Measurements from ENCODE around the gene SLC9C2. TPM values are rescaled to one million over a fixed set of nuclear protein-coding genes. Genes with fewer than 3 reads are reported as not detected.
"Not testable (repeated sequence)": the region's sequence is repeated elsewhere in the genome, so short reads cannot be mapped to it uniquely, and the experiment has no call there.

SLC9C2 gene
- total RNA-seq, 2 donors from 2014 or later: not detected

DNA sequence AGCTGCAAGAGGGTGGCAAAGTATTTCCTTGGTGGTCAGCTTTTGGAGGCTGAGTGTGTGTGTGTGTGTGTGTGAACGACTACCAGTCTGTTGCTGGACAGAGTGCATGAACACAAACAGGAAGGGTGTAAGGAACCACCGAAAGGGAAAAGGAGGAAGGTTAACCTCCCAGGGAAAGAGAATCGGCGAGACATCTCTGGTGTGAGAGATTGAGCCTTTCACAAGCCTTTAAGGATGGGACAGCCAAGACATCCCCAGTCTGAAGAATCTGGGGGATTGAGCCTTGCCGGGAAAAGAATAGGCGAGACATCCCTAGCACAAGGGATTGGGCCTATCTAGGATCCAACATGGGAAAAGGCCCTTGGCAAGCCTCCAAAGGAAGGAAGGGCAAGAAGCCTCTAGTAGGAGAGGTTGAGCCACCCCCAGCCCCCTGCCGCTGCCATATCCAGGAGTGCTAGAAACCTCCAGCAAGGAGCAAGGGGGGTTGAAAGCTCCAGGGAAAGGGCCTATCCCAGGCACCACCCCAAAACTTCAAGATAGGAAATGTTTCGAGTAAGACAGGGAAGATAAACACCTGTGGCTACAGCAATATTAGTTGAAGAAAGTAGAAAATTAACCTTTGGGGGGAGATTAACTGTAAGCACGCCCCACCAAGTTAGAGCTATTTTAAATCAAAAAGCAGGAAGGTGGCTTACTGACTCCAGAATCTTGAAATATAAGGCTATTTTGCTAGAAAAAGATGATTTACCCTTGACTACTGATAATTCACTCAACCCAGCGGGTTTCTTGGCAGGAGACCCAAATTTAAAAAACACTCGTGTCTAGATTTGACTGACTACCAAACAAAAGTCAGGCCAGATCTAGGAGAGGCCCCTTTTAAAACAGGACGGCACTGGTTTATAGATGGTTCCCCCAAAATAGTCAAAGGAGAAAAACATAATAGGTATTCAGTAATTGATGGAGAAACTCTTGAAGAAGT lies 35.5 kb upstream of the SLC9C2 start:
- peak overlapping the region in 2 of 4 donors; percentile 31 to 43 for H3K27ac ChIP-seq
- TF ChIP-seq POLR2A (IDR thresholded peaks at IDR 0.05): no peak
- TF ChIP-seq CTCF (IDR thresholded peaks at IDR 0.05): no peak
- H3K9me3 ChIP-seq: no peaks in the 10 kb centered on the region
- H3K4me3 ChIP-seq: no peak overlapping the region
- intact Hi-C loops (cut with DNase I): no loop called here
- ATAC-seq: no peak
- H3K27me3 ChIP-seq: no peaks in the 10 kb centered on the region
- peak in 2 of 4 donors; percentile 17 to 25 for DNase-seq
- H3K36me3 ChIP-seq (replicated peaks in 1 of 2; ENCODE audit: insufficient read depth in 1 of 2, low read depth in 2 of 2): no peaks in the 10 kb centered on the region
- 55 to 57% methylated on average over 12 of the region's 12 CpGs for WGBS, 2 donors
- peaks cover 19% of the 10 kb centered on the region for H3K4me1 ChIP-seq

GRCh38 chr1:173637236-173638042 lies 34.6 kb upstream of the SLC9C2 start:
- H3K9me3 ChIP-seq; H3K4me3 ChIP-seq; H3K36me3 ChIP-seq (replicated peaks in 1 of 2; ENCODE audit: insufficient read depth in 1 of 2, low read depth in 2 of 2); H3K27ac ChIP-seq; ATAC-seq; intact Hi-C loops (cut with DNase I); DNase-seq; H3K27me3 ChIP-seq: not testable (repeated sequence)
- 88 to 97% methylated on average over 5 to 6 of the region's 6 CpGs for whole genome bisulfite sequencing, 2 donors
- peaks cover 19% of the 10 kb centered on the region for H3K4me1 ChIP-seq

DNA sequence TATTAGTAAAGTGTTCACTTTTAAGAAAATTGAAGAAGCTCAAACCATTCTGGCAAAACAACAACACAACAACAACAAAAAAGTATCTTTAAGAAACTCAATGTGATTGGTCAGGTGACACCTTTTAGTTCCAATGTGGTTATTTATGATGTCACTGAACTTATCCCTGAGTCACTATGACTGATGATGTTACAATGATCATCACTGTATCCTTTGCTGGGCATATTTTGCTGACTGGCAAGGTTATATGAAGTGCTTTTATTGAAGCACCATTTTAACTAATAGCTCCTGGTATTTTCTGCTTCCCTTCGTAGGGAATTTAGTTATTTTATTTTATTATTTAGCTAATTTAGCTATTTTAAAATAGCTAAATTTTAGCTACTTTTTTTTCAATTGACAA lies 32.2 kb upstream of the SLC9C2 start, which contains the start of gene TEX50:
Gene TEX50, plus strand, starts transcription at position 223 of the 400 bp plus-strand sequence. CDS start 184 bp downstream, outside the sequence.
- Histone ChIP-seq H3K36me3 (replicated peaks in 1 of 2; ENCODE audit: insufficient read depth in 1 of 2, low read depth in 2 of 2) (no peaks in the 10 kb centered on the region), H3K4me1 (peaks cover 19% of the 10 kb centered on the region), H3K27me3 (no peaks in the 10 kb centered on the region), H3K9me3 (no peaks in the 10 kb centered on the region), H3K27ac (no peak within 1 kb of the TSS), H3K4me3 (no peak within 1 kb of the TSS)
- no peak for TF ChIP-seq CTCF (IDR thresholded peaks at IDR 0.05)
- TF ChIP-seq POLR2A (IDR thresholded peaks at IDR 0.05): no peak
- ATAC-seq (no peak), DNase-seq (no peak)
- WGBS, 2 donors: 89 to 91% methylated on average over 1 of the region's 1 CpG
- intact Hi-C loops (cut with DNase I): no loop called here

GRCh38 chr1:173628888-173629287 lies 26.0 kb upstream of the SLC9C2 start:
- no peak overlapping the region for H3K4me3 ChIP-seq
- no peaks in the 10 kb centered on the region for H3K9me3 ChIP-seq
- H3K4me1 ChIP-seq: no peaks in the 10 kb centered on the region
- TF ChIP-seq CTCF (IDR thresholded peaks at IDR 0.05) (no peak), POLR2A (IDR thresholded peaks at IDR 0.05) (no peak)
- intact Hi-C loops (cut with DNase I): no loop called here
- 85 to 87% methylated on average over 3 of the region's 3 CpGs for WGBS, 2 donors
- ATAC-seq: no peak
- H3K36me3 ChIP-seq (replicated peaks in 1 of 2; ENCODE audit: insufficient read depth in 1 of 2, low read depth in 2 of 2): no peaks in the 10 kb centered on the region
- no peaks in the 10 kb centered on the region for H3K27me3 ChIP-seq
- H3K27ac ChIP-seq: no peak overlapping the region
- no peak for DNase-seq

DNA sequence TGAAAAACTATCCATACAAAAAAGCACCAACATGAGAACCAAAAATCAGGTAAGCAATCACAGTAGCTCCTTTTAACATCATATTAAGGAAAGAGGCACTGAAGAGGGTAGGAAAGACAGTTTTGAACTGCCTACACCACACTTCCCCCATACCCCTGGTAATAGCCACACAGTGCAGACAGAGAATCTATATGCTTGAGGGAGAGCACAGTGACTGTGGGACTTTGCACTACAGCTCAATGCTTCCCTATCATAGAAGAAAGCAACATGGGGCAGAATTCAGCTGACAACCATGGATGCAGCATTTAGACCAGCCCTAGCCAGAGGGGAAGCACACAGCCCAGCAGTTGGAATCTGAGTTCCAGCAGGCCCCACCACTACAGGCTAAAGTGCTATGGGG lies 24.4 kb upstream of the SLC9C2 start:
- ATAC-seq (no peak), DNase-seq (no peak)
- H3K27ac ChIP-seq: no peak overlapping the region
- no peaks in the 10 kb centered on the region for H3K4me1 ChIP-seq
- H3K9me3 ChIP-seq: no peaks in the 10 kb centered on the region
- TF ChIP-seq POLR2A (IDR thresholded peaks at IDR 0.05): no peak
- no peak for TF ChIP-seq CTCF (IDR thresholded peaks at IDR 0.05)
- no peaks in the 10 kb centered on the region for H3K27me3 ChIP-seq
- intact Hi-C loops (cut with DNase I): no loop called here
- no peak overlapping the region for H3K4me3 ChIP-seq
- no peaks in the 10 kb centered on the region for H3K36me3 ChIP-seq (replicated peaks in 1 of 2; ENCODE audit: insufficient read depth in 1 of 2, low read depth in 2 of 2)
